HL-60 (cell line): ENCODE results near the gene DDX18.

Source experiments
- CTCF ChIP-seq: IDR thresholded peaks from one replicate; pipeline ENCODE4 v1.5.1; 2011; ENCODE audit warnings: low read length, control low read depth, inconsistent platforms; ENCODE audit not compliant: insufficient read depth
- GABPA ChIP-seq: IDR thresholded peaks from 2 replicates; pipeline ENCODE4 v1.6.1; 2012; ENCODE audit warnings: low read depth
- POLR2AphosphoS5 ChIP-seq: IDR thresholded peaks from 2 replicates; pipeline ENCODE4 v1.6.1; 2012; ENCODE audit warnings: low read depth
- REST ChIP-seq: IDR thresholded peaks from 2 replicates; pipeline ENCODE4 v1.6.1; 2012; ENCODE audit warnings: low read depth; ENCODE audit not compliant: insufficient replicate concordance
- SPI1 ChIP-seq: IDR thresholded peaks from 2 replicates; pipeline ENCODE4 v1.6.1; 2012; ENCODE audit warnings: low read depth, mild to moderate bottlenecking, borderline replicate concordance

GRCh38 chr2:117834992-117835391 is 20.5 kb downstream of the DDX18 start:
- TF ChIP-seq CTCF (no peak), REST (peak; percentile 56), POLR2AphosphoS5 (no peak), SPI1 (no peak), GABPA (no peak)
